ENCODE data around the gene ST3GAL5.

- TF ChIP-seq CTCF (IDR thresholded peaks at IDR 0.05; ENCODE audit: insufficient read depth, low read length) (no peak), REST (IDR thresholded peaks at IDR 0.05; ENCODE audit: insufficient replicate concordance, low read depth) (no peak)
These were observed 77.4 kb downstream of the ST3GAL5 start for GRCh38 chr2:85811180-85812093.

Measured in HL-60 (cell line).